ENCODE data around the gene EXOC4.

EXOC4 gene

GRCh38 chr7:133572087-133572486 lies 319.2 kb downstream of the EXOC4 start:
- DNase-seq = no peak

GRCh38 chr7:133572843-133573242 lies 320.0 kb downstream of the EXOC4 start:
- no peak for DNase-seq

GRCh38 chr7:133573554-133574265 lies 320.8 kb downstream of the EXOC4 start:
- no peak for DNase-seq

- peak in 1 of 58 donors; percentile 11 for DNase-seq
These were observed 323.0 kb downstream of the EXOC4 start for GRCh38 chr7:133575726-133576440.

- DNase-seq = no peak
These were observed 323.8 kb downstream of the EXOC4 start for GRCh38 chr7:133576612-133577168.

GRCh38 chr7:133582766-133583523 lies 330.1 kb downstream of the EXOC4 start:
- DNase-seq = no peak

- no peak for DNase-seq
These were observed 330.8 kb downstream of the EXOC4 start for GRCh38 chr7:133583545-133584171.

- DNase-seq = no peak
These were observed 332.2 kb downstream of the EXOC4 start for GRCh38 chr7:133584956-133585668.

GRCh38 chr7:133586253-133586652 lies 333.4 kb downstream of the EXOC4 start:
- no peak for DNase-seq

- DNase-seq = no peak
These were observed 335.0 kb downstream of the EXOC4 start for GRCh38 chr7:133587903-133588302.

GRCh38 chr7:133590795-133591194 lies 337.9 kb downstream of the EXOC4 start:
- no peak for DNase-seq

- no peak for DNase-seq
These were observed 338.9 kb downstream of the EXOC4 start for GRCh38 chr7:133591704-133592340.

GRCh38 chr7:133593561-133593960 lies 340.7 kb downstream of the EXOC4 start:
- DNase-seq = no peak

- peak in 1 of 58 donors; percentile 2 for DNase-seq
These were observed 348.7 kb downstream of the EXOC4 start for GRCh38 chr7:133601617-133602016.

GRCh38 chr7:133602291-133602690 lies 349.4 kb downstream of the EXOC4 start:
- no peak for DNase-seq

- DNase-seq = no peak
These were observed 354.1 kb downstream of the EXOC4 start for GRCh38 chr7:133606991-133607390.

- DNase-seq = no peak
These were observed 356.9 kb downstream of the EXOC4 start for GRCh38 chr7:133609806-133610205.

- DNase-seq = no peak
These were observed 359.1 kb downstream of the EXOC4 start for GRCh38 chr7:133611955-133612354.

- DNase-seq = no peak
These were observed 360.4 kb downstream of the EXOC4 start for GRCh38 chr7:133613250-133613790.

- no peak for DNase-seq
These were observed 361.4 kb downstream of the EXOC4 start for GRCh38 chr7:133614251-133614650.
